Activated gamma-delta T cell (primary cell): ENCODE data around the gene SMIM5.

Experiments
- DNase-seq: peaks from one replicate; lab custom pipeline; 2025; lab: John Stamatoyannopoulos, UW

SMIM5 gene

DNA sequence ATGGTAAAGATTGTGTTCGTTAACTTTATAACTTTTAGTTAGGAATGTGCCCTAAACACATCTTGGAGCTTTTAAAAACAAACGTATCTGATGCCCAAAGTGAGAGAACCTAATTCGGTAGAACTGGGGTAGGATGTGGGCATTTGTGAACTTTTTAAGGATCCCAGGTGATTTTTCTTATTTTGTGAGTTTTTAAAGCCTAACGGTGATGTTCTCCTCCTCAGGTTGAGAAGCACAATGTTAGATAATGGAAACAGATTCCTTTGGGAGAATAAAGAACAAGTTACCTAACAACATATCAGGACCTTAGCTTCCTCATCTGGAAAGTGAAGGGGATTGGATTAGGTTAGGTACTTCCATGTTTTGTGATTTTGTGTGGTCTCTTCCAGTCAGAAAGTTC is 34.6 kb downstream of the SMIM5 start:
- DNase-seq: no peak

DNA sequence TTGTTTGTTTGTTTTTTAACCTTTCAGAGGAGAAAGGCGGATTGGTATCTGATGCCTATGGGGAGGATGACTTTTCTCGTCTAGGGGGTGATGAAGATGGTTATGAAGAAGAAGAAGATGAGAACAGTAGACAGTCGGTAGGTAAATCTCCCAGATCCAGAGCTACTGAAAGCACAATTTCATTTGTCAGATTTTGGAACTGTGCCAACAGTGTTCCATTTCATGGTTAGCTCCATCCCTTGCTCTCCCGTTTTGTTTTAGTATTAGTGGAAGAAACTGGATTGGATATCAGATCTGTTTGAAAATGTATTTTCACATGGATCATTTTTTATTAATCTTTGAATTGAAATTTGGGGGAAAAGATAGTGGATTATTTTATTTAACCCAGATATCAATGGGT is 35.3 kb downstream of the SMIM5 start:
- DNase-seq: no peak

DNA sequence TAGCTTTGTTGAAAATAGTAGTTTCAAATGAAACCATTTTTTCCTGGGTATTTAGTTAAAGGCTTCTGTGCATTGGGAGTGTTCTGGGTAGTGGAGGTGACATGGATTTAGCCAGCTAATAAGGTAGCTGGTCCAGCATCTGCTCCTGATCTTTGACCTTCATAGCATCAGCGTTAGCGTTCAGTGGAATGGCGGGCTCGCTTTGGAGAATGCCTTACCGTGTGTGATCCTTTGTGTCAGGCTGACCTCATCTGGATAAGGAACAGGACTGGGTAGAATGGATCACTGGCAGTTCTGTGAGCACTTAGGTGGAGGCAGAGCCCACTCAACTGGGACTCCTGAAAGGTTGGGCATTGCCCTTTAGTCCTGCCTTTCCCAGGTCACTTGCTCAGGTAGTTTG is 37.6 kb downstream of the SMIM5 start:
- no peak for DNase-seq

DNA sequence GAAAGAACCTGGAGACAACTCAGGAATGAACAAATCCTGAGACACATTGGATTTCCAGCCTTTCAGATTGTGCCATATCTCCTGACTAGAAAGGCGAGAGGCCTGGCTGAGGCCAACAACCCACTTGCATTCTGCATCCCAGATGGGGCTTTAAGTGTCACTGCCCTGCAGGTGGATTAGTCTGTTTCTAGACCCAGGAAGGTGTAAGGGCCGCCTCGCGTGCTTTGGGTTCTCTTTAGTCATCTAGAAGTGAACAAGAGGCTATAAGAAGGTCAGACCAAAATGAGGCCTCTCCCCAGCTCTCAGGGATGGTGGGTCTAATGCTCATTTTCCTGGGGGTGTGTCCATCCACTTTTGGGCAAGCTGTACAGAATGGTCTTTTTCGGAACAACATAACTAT is 38.8 kb downstream of the SMIM5 start:
- no peak for DNase-seq

DNA sequence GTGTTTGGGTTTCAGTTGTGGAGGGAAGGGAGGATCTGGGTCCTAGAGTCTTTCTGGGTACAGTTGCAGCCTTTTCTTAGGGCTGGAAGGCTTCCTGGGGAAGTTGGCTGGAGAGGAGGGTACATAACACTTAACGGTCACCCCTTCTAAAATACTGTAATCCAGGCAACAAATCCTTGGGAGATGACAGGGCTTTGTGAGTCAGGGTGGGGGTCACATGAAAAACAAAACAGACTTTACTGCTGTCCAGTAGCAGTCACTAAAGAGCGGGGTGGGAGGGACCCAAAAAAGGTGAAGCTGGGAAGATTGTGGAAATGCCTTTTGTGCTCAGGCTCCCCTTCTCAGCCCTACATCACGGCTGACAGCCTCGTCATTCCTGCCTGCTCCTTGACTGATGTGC is 40.3 kb downstream of the SMIM5 start:
- no peak for DNase-seq

DNA sequence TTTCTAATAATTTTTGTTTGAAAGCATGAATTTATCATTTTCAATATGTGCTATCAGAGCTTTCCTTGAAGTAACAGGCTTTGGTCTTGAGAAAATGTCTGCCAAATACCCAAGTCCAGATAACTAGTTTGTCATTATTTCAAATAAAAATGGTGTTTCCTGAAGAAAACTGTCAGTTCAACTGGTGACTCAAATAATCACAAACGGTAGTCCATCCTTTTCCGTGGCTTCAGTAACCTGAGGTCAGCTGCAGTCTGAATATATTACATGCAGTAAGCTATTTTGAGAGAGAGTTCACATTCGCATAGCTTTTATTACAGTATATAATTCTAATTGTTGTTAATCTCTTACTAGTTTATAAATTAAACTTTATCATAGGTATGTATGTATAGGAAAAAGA is 43.2 kb downstream of the SMIM5 start:
- DNase-seq: no peak

DNA sequence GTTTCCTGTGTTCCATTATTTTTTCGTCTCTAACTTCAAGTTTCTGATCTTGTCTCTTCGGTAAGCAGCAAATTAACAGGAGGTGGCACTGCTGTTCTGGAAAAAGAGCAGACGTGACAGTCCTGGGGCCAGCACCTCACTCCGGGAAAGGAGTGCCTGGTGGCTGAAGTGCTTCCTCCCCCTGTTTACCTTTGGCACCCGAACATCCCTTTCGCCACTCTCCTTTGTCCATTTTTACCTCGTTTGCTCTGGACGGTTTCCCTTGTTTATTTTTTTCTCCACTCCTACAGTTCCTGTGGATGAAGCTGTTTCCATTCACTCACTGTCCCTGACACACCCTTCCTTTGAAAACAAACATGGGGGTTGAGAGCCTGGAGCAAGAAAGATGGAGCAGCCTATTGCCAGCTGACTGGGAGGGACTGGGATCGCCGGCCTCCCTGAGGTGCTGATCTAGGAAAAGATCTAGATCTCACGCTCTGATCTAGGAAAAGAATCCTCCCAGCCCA is 46.5 kb downstream of the SMIM5 start:
- DNase-seq: no peak

DNA sequence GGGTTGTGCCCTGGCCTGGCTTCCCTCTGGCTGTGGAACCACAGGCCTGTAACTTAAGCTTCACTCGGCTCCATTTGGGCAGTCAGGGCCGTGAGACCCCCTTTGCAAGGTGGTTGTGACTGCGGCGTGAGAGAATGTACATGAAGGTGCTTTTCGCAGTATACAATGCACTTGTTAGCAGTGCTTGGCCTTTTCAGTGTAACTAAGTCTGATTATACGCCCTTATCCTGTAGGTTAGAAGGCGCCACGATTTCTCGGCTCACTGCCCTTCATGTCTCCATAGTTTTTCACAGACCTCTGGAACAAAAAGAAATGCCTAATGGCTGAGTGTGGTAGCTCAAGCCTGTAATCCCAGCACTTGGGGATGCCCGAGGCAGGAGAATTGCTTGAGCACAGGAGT is 47.2 kb downstream of the SMIM5 start:
- DNase-seq: no peak

DNA sequence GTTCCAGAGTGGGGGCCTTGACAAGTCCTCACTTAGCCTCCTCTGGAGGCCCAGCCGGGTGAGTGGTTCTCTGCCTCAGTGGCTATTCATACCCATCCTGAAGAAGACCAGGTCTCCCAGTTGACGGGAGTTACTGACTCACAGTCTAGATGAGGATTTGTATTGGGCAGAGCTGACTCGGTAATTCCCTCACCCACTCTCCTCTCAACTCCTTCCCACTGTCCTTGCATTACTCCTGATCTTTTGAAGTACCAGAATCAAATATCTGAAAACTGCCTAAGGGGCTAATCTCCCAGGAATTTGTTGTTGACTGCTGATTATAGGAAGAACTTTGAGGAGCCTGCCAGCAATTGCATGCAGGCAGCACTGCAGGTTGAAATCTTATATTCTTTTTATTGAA is 48.1 kb downstream of the SMIM5 start:
- no peak for DNase-seq

DNA sequence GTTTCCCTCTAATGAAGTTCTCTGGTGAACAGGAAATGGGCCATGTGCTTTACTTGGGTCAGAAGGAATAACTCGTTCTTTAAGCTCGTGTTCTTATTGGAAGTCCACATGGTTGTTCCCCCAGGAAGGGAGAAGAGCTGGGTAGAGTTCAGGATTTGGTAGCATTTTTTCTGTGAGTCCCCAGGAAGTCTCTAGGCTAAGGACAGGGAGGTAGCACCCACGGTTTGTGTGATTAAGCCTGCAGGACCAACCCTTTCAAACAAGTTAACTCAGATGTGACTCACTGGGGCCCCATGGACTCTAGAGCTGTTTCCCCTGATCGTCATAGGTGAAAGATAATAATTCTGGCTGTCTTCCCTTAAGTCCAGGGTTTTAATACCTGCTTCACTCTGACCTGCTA is 50.3 kb downstream of the SMIM5 start:
- DNase-seq: no peak

DNA sequence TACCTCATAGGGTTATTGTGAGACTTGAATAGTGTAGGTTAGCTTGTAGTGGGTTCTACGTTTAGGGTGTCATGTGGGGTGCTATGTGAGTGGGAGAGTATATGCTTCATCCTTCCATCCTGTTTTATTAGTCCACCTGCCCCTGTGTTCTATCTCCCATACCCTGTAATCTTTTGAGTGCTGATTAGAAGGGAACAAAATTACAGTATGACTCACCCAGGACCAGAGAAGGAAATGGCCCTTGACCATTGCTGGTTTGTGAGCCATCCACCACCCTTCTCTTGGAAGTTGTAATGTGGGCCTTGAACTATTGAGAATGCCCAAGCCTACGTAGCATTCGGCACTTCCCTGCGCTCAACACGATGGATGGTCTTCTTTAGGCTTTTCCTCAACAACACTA is 51.0 kb downstream of the SMIM5 start:
- no peak for DNase-seq

DNA sequence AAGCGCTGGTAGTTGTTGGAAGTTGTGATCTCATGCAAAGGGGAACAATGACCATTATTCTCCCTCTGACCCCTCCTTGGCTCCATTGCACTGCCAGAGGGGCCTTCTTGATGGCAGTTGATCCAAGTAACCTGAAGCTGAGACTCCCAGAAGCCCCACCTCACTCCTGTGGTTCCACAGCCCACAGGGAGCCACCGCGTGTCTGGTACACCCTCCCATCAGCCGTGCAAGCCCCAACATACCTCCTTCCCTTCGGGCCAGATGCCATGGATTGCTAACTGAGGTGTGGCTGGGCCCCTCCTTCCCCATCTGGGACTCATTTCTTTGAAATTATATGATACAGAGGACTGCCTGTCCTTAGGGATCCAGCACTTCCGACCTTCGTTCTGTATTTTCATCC is 51.7 kb downstream of the SMIM5 start:
- no peak for DNase-seq

DNA sequence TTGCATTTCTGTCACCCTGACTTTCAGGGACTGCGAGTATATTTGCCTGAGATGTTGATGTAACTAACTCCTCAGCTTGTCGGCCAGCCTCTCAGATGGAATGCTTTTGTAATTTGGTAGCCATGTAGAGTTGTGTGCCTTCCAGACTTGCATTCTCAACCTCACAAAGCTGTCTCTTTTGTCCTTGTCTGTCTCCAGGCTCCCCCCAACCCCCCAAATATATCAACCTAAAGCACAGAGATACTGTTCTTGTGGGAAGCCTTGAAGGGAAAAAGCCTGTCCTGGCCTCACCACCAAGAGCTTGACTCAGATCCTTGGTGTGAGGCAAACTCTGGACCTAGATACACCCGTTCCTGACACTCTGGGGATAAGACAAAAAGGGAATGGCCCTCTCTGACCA is 52.3 kb downstream of the SMIM5 start:
- no peak for DNase-seq

DNA sequence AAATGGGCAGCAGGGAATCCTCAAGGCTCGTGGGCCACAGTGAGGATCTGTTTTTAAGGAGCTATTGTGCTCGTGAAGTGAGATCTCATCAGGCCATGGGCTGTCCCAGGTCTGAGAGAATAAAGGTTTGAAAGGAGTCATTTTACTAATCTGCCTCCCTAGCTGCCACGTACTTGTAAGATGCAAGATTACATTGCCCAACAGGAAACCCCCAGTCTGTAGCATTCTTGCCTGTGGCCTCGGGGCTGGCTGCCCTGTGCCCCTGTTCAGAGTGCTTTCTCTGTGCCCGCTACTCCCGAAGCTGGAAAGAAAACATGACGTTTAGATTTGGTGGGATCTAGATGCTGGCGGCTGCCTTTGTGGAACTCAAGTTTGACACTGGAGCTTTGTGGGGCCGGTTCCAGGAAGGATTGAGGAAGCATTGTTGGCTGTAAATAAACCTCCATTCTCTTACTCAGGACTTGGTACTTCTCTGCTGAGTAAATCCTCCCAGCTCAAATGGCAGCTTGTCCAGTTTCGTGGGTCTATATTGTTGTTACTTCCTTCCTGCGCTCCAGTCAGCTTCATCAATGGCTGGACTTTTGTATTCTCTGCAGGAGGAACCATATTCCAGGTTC is 55.1 kb downstream of the SMIM5 start:
- DNase-seq: no peak

DNA sequence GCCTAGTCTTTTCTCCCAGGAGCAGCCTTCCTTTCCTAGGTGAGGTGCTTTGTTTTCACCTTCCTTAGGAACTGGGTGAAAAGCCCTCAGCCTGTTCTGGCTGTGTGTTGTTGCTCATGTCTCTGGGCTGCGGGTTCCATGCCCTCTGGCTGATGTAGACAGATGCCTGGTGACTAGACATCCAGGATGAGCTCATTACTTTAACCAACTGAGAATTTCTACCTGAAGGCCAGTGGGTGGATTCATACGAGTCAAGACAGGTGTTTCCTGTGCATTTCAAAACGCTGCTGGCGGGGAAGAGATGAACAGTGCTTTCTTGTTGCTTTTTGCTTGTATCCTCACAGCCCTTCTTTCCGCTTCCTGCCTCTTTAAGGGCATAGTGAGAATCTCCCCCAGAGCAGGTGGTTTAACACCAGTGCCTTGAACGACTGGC is 56.2 kb downstream of the SMIM5 start:
- DNase-seq: no peak
